PFSK-1 (cell line): ENCODE measurements around the gene KRIT1.

Source experiments
- REST ChIP-seq, 2 experiments: IDR thresholded peaks; 2 replicates each; pipeline versions ENCODE4 v1.6.1 to v1.8.0; 2011 to 2012; ENCODE audit warnings: low read depth in 2 of 2, low read length in 2 of 2, control low read depth in 1 of 2, inconsistent platforms in 1 of 2, mild to moderate bottlenecking in 1 of 2, moderate library complexity in 1 of 2; ENCODE audit not compliant: insufficient read depth in 1 of 2
- TAF1 ChIP-seq: IDR thresholded peaks from 2 replicates; pipeline ENCODE4 v1.6.1; 2012; ENCODE audit warnings: low read length, control low read depth, borderline replicate concordance; ENCODE audit not compliant: insufficient read depth

DNA sequence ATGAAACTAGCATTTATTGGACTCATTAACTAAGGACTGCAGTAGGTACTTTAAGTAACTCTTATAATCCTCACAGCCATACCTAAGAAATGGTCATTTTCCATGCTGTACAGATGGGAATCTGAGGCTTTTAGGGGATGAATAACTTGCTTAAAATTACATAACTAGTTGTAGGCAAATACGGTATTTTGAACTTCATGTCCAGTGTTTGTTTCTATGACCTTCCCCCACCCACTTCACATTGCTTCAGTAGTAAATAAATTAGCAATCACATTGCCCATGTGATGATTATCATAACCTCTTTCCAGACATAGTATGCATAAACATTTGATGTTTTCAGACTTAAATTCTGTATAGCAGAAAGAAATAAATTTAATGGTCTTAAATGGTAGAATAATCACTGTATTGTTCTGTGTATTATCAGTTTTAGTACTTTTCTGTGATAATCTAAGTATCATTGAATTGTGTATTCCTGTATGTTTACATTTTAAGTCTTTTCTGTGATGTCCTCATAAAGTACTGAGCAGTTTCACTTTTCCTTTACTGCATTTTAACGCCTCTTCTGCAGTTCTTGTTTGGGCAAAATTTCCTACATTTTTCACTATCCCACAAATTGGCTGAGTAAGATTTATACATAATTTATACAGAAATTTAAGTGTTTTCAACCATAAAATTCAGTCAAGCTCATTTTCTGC, 48.3 kb upstream of the KRIT1 start:
- TF ChIP-seq REST (IDR thresholded peaks at IDR 0.05; ENCODE audit: insufficient read depth in 1 of 2, low read depth in 2 of 2, low read length in 2 of 2) (no peak), TAF1 (no peak)
